ENCODE results near the gene FBXL17.

FBXL17 gene

GRCh38 chr5:107958861-107959260 is 423.0 kb downstream of the FBXL17 start:
- H3K79me2 ChIP-seq (ENCODE audit: insufficient read depth, low read length), result no peaks in the 10 kb centered on the region
- peaks cover 8% of the 10 kb centered on the region; the same call in 1 of the 2 replicates for H3K4me1 ChIP-seq (ENCODE audit: insufficient read depth, low read length)
- no peaks in the 10 kb centered on the region for H3K27me3 ChIP-seq (ENCODE audit: insufficient read depth, low read length, poor library complexity)
- no peaks in the 10 kb centered on the region for H4K20me1 ChIP-seq (ENCODE audit: insufficient read depth, low read length)
- H3K27ac ChIP-seq (ENCODE audit: low read length), result no peak overlapping the region
- no peak overlapping the region for H3K4me3 ChIP-seq (ENCODE audit: low read depth in 1 of 2, low read length in 2 of 2)
- no peaks in the 10 kb centered on the region for H3K36me3 ChIP-seq (ENCODE audit: insufficient read depth, low read length)
- H2AFZ ChIP-seq (ENCODE audit: low read depth, low read length), result no peak overlapping the region
- H3K4me2 ChIP-seq (ENCODE audit: insufficient read depth, low read length), result no peak overlapping the region
- no peak for TF ChIP-seq EZH2 (IDR thresholded peaks at IDR 0.05; ENCODE audit: borderline replicate concordance, low read depth, low read length, severe bottlenecking)
- TF ChIP-seq CTCF (IDR thresholded peaks at IDR 0.05; ENCODE audit: borderline replicate concordance, extremely low read depth, low read length, poor library complexity, severe bottlenecking), result no peak
- ATAC-seq (ENCODE audit: insufficient read depth, low read depth) (no peak), DNase-seq (no peak)
- no peak overlapping the region for H3K9ac ChIP-seq (ENCODE audit: low read depth, low read length)
- H3K9me3 ChIP-seq (ENCODE audit: insufficient read depth, low read length, severe bottlenecking), result no peaks in the 10 kb centered on the region

DNA sequence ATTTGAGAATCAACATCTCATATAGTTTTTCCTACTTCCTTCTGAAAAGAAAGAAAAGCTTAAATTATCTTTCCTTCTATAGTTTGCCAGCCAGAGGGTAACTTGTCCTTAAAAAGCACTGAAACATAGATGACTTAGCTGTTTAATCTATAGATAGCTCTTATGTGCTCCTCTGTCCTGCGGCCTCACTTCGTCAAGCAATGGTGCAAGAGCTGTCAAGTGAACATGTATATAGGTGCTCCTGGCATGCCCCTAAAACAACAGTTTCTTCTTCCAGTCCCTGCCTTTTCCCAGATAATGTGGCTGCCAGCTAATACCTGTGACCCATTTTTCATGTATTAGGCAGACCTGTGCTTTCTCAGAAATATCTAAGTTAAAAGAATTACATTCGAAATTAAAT is 423.5 kb downstream of the FBXL17 start:
- Histone ChIP-seq H3K9ac (ENCODE audit: low read depth, low read length) (no peak overlapping the region), H2AFZ (ENCODE audit: low read depth, low read length) (no peak overlapping the region), H3K4me1 (ENCODE audit: insufficient read depth, low read length) (peaks cover 8% of the 10 kb centered on the region; the same call in 1 of the 2 replicates), H3K4me2 (ENCODE audit: insufficient read depth, low read length) (no peak overlapping the region), H3K27me3 (ENCODE audit: insufficient read depth, low read length, poor library complexity) (no peaks in the 10 kb centered on the region), H3K9me3 (ENCODE audit: insufficient read depth, low read length, severe bottlenecking) (no peaks in the 10 kb centered on the region), H3K79me2 (ENCODE audit: insufficient read depth, low read length) (no peaks in the 10 kb centered on the region), H3K4me3 (ENCODE audit: low read depth in 1 of 2, low read length in 2 of 2) (no peak overlapping the region), H3K36me3 (ENCODE audit: insufficient read depth, low read length) (no peaks in the 10 kb centered on the region), H4K20me1 (ENCODE audit: insufficient read depth, low read length) (no peaks in the 10 kb centered on the region), H3K27ac (ENCODE audit: low read length) (no peak overlapping the region)
- no peak for DNase-seq
- no peak for ATAC-seq (ENCODE audit: insufficient read depth, low read depth)
- TF ChIP-seq CTCF (IDR thresholded peaks at IDR 0.05; ENCODE audit: borderline replicate concordance, extremely low read depth, low read length, poor library complexity, severe bottlenecking) (no peak), EZH2 (IDR thresholded peaks at IDR 0.05; ENCODE audit: borderline replicate concordance, low read depth, low read length, severe bottlenecking) (no peak)

DNA sequence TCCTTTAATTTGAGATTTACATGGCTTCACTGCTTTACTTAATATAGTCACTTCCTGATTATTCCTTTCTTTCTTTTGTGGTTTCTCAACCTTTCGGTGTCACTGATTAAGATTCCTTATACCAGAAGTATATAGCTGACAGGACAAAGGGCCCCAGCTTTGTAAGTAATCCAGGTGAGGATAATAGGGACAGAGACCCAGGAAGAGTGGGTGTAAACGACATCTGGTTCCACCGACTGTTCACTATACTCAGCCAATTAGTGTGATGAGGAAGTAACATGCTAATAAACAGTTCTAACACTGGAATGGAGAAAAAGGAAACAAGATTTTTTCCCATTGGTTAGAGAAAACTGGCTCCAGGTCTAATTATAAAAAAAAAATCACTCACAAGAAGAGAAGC is 424.8 kb downstream of the FBXL17 start:
- H3K79me2 ChIP-seq (ENCODE audit: insufficient read depth, low read length), result no peaks in the 10 kb centered on the region
- H3K36me3 ChIP-seq (ENCODE audit: insufficient read depth, low read length), result no peaks in the 10 kb centered on the region
- TF ChIP-seq CTCF (IDR thresholded peaks at IDR 0.05; ENCODE audit: borderline replicate concordance, extremely low read depth, low read length, poor library complexity, severe bottlenecking), result no peak
- TF ChIP-seq EZH2 (IDR thresholded peaks at IDR 0.05; ENCODE audit: borderline replicate concordance, low read depth, low read length, severe bottlenecking), result no peak
- no peak overlapping the region for H3K27ac ChIP-seq (ENCODE audit: low read length)
- DNase-seq (no peak), ATAC-seq (ENCODE audit: insufficient read depth, low read depth) (no peak)
- H3K4me2 ChIP-seq (ENCODE audit: insufficient read depth, low read length), result no peak overlapping the region
- no peaks in the 10 kb centered on the region for H3K27me3 ChIP-seq (ENCODE audit: insufficient read depth, low read length, poor library complexity)
- H3K9ac ChIP-seq (ENCODE audit: low read depth, low read length), result no peak overlapping the region
- peaks cover 8% of the 10 kb centered on the region; the same call in 1 of the 2 replicates for H3K4me1 ChIP-seq (ENCODE audit: insufficient read depth, low read length)
- H3K4me3 ChIP-seq (ENCODE audit: low read depth in 1 of 2, low read length in 2 of 2), result no peak overlapping the region
- H3K9me3 ChIP-seq (ENCODE audit: insufficient read depth, low read length, severe bottlenecking), result no peaks in the 10 kb centered on the region
- no peak overlapping the region for H2AFZ ChIP-seq (ENCODE audit: low read depth, low read length)
- H4K20me1 ChIP-seq (ENCODE audit: insufficient read depth, low read length), result no peaks in the 10 kb centered on the region

DNA sequence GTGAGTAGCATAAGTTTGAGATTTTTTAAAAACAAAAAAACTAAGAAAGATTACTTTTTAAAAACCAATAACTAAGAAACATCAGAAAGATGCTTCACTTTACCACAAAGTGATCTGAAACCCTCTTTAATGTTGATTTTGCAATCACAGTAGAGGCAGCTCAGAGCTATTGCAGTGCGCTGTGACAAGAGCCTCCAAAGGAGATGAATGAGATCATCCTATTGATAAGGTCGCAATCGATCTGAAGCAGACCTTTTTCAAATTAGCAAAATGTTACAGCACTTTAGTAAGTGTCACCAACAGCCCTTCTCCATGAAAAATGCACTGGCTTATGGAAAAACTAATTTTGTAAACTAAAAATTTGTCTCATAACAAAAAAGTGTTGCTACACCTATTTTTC is 426.6 kb downstream of the FBXL17 start:
- Histone ChIP-seq H3K27ac (ENCODE audit: low read length) (no peak overlapping the region), H3K9me3 (ENCODE audit: insufficient read depth, low read length, severe bottlenecking) (no peaks in the 10 kb centered on the region), H3K27me3 (ENCODE audit: insufficient read depth, low read length, poor library complexity) (no peaks in the 10 kb centered on the region), H3K79me2 (ENCODE audit: insufficient read depth, low read length) (no peaks in the 10 kb centered on the region), H4K20me1 (ENCODE audit: insufficient read depth, low read length) (no peaks in the 10 kb centered on the region), H3K4me2 (ENCODE audit: insufficient read depth, low read length) (no peak overlapping the region), H3K4me3 (ENCODE audit: low read depth in 1 of 2, low read length in 2 of 2) (no peak overlapping the region), H2AFZ (ENCODE audit: low read depth, low read length) (no peak overlapping the region), H3K36me3 (ENCODE audit: insufficient read depth, low read length) (no peaks in the 10 kb centered on the region), H3K4me1 (ENCODE audit: insufficient read depth, low read length) (peaks cover 25% of the 10 kb centered on the region), H3K9ac (ENCODE audit: low read depth, low read length) (no peak overlapping the region)
- TF ChIP-seq CTCF (IDR thresholded peaks at IDR 0.05; ENCODE audit: borderline replicate concordance, extremely low read depth, low read length, poor library complexity, severe bottlenecking), result no peak
- DNase-seq (no peak), ATAC-seq (ENCODE audit: insufficient read depth, low read depth) (0 out of 3 replicates have a peak, but pooled peaks have one; percentile 51)

Data from DND-41 (cell line).